Spleen (tissue), 7 donors: ENCODE data around the gene REXO1.

Experiments
- CTCF ChIP-seq, 11 experiments: fragments of 200-600 bp in 7 of 11; fragments of 450-650 bp in 4 of 11; sonication (generic) in 4 of 11; IDR thresholded peaks in 8 of 11; conservative IDR thresholded peaks in 3 of 11; 1 replicate in 7 of 11; 2 replicates in 4 of 11; pipeline versions ENCODE4 v1.4.0 to v1.8.0; 2016 to 2021; ENCODE audit warnings: antibody characterized with exemption in 11 of 11, inconsistent platforms in 4 of 11, mild to moderate bottlenecking in 1 of 11
- POLR2A ChIP-seq, 3 donors: fragments of 450-650 bp; IDR thresholded peaks; one replicate each; pipeline ENCODE4 v1.5.1; 2017; ENCODE audit warnings: antibody characterized with exemption in 3 of 3, mild to moderate bottlenecking in 1 of 3
- POLR2AphosphoS5 ChIP-seq, 3 donors: sonication (generic); formaldehyde crosslinking; IDR thresholded peaks; one replicate each; pipeline ENCODE4 v1.5.1; 2017; ENCODE audit warnings: antibody characterized with exemption in 3 of 3
- donor health status: DM: no; HTN: no; CAD: no; lungs with moderate emphysema.
- donor health status: DM: no; HTN: no; CAD: no.
- donor health status: DM: no; HTN: no; CAD: no.

DNA sequence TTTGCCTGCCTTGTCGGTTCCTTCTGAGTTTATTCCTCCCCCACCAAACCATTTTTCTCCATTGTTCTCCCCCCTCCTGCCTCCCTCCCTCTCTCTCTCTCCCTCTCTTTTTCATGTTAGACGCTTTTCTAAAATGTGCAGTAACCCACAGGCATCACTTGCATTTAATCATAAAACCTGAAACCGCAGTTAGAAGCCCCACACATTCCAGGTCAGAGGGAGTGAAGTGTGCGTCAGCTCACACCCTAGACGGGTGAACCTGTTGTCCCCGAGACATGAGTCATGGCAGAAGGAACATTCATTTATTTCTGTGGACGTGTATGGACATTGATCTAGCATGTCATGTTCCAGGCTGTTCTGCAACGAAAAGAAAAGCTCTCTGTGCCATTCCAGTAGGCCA, 75.1 kb downstream of the REXO1 start:
- TF ChIP-seq CTCF (IDR thresholded peaks at IDR 0.05 in 8 of 11, conservative IDR thresholded peaks at IDR 0.05 in 3 of 11): no peak
- no peak for TF ChIP-seq POLR2A (IDR thresholded peaks at IDR 0.05)
- no peak for TF ChIP-seq POLR2AphosphoS5 (IDR thresholded peaks at IDR 0.05)
